Urinary bladder (tissue), 4 donors: ENCODE results near the gene HSFX4. TPM values are rescaled to one million over a fixed set of nuclear protein-coding genes. Genes with fewer than 3 reads are reported as not detected.
"Not testable (repeated sequence)": the region's sequence is repeated elsewhere in the genome, so short reads cannot be mapped to it uniquely, and the experiment has no call there.

Source experiments
- DNase-seq: peaks from one replicate; pipeline ENCODE4 v3.0.0-alpha.2; 2015; ENCODE audit errors: extremely low spot score
- H3K27ac ChIP-seq: one replicate; pipeline ENCODE4 v1.5.1; 2013; ENCODE audit warnings: low read depth, mild to moderate bottlenecking, moderate library complexity
- H3K36me3 ChIP-seq: one replicate; pipeline ENCODE4 v1.6.1; 2013; ENCODE audit warnings: mild to moderate bottlenecking, moderate library complexity; ENCODE audit not compliant: insufficient read depth
- H3K4me1 ChIP-seq: one replicate; pipeline ENCODE4 v1.6.1; 2013; ENCODE audit warnings: mild to moderate bottlenecking, moderate library complexity; ENCODE audit not compliant: insufficient read depth
- H3K4me3 ChIP-seq: one replicate; pipeline ENCODE4 v1.5.1; 2013; ENCODE audit warnings: low read depth, low read length
- WGBS: extraction: QIAGEN DNeasy Blood & Tissue Kit; methylation state at CpG from one replicate; pipeline ENCODE4 v1.1.7; 2013; 5-methylcytosine and 5-hydroxymethylcytosine counted together
- polyA plus RNA-seq: library from polyadenylated mRNA; stranded (reverse); fragments of 200-250 nt; gene quantifications from one replicate; pipeline ENCODE4 v1.2.3, GENCODE V29; 2013
- total RNA-seq: library from RNA; depleted of rRNA; stranded (reverse); fragments of >200 nt; gene quantifications from one replicate; pipeline ENCODE4 v1.2.3, GENCODE V29; 2014
- donor health status: healthy with polysubstance abuse.
- donor health status: healthy.

Gene HSFX4
- total RNA-seq (not detected), polyA plus RNA-seq (not detected)

GRCh38 chrX:149929400-149929799 is at the start of gene HSFX4:
TSS of gene HSFX4 (plus strand) at chrX:149929573. CDS start at chrX:149929645, 72 bp downstream.
- DNase-seq, H3K4me3 ChIP-seq, H3K36me3 ChIP-seq, H3K27ac ChIP-seq, H3K4me1 ChIP-seq: not testable (repeated sequence)
- WGBS = 100% methylated on average over 1 of the region's 7 CpGs

- Histone ChIP-seq H3K27ac (no peak within 1 kb of the TSS), H3K4me1 (no peaks in the 10 kb centered on the region), H3K36me3 (no peaks in the 10 kb centered on the region), H3K4me3 (no peak within 1 kb of the TSS)
- DNase-seq = no peak
- 93% methylated on average over 33 of the region's 33 CpGs for WGBS
Measured at GRCh38 chrX:149881081-149881711, 48.2 kb upstream of the HSFX4 start, which contains the start of gene MAGEA8. TSS of gene MAGEA8 (plus strand) at chrX:149881183. CDS start at chrX:149884273, 3,090 bp downstream.

GRCh38 chrX:149890828-149891227 is 38.5 kb upstream of the HSFX4 start:
- H3K36me3 ChIP-seq, H3K4me1 ChIP-seq, H3K4me3 ChIP-seq, H3K27ac ChIP-seq, DNase-seq: not testable (repeated sequence)
- WGBS = 84% methylated on average over 2 of the region's 2 CpGs

DNA sequence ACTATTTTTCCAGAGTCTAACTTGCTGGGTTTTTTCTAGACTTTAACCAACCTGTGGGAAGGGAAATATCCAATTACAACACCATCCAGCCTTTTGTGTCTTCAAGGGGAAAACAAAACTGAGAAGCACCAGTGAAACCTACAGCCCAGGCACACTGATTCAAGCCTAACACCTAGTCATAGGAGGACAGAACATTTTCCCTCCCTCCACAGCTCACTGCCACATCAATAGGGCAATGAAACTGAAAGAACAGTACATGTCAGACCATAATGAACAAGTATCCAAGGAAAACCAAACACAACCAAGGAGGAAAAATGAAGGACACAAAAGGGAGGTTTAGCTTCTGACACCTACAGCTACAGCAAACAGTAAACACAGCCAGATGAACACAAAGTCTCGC is 30.8 kb upstream of the HSFX4 start:
- 71% methylated on average over 1 of the region's 1 CpG for WGBS
- Histone ChIP-seq H3K4me3 (no peak overlapping the region), H3K4me1 (no peaks in the 10 kb centered on the region), H3K36me3 (no peaks in the 10 kb centered on the region), H3K27ac (no peak overlapping the region)
- no peak for DNase-seq

DNA sequence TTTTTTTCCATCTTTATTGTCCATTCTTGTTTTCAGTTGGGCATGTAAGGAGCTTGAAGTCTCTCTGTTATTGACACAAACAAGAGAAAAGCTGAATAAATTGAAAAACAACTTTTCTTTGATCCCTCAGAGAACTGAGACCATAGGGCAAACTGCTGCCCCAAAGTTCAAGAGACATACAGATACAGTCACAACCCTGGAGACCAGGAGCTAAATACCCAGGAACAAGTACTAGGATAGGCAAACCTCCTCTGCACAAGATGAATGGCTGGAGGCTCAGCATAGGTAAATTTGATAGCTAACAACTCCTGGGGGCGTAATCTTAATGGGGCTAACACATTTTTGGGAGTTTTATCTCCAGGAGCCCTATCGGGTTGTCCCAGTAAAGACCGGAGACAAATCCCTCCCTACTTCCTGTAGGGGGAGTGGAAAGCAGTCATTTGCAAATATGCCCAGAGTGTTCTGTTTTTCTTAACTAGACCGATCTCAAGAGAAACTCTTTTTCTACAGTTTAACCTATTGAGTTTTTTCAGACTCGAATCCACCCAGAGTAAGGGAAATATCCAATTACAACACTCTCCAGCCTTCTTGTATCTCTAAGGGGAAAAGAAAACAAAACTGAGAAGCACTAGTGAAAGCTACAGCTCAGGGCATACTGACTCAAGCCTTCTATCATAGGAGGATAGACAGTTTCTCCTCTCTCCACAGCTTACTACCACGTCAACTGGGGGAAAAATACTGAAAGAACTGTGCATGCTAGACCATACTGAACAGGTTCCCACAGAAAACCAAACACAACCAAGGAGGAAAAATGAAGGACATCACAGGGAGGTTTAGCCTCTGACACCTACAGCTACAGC is 25.3 kb upstream of the HSFX4 start:
- 18% methylated on average over 6 of the region's 6 CpGs for WGBS
- Histone ChIP-seq H3K36me3 (no peaks in the 10 kb centered on the region), H3K4me1 (no peaks in the 10 kb centered on the region), H3K27ac (no peak overlapping the region), H3K4me3 (no peak overlapping the region)
- DNase-seq = no peak

- Histone ChIP-seq H3K4me3 (no peak overlapping the region), H3K4me1 (no peaks in the 10 kb centered on the region), H3K27ac (no peak overlapping the region), H3K36me3 (no peaks in the 10 kb centered on the region)
- 93% methylated on average over 3 of the region's 3 CpGs for WGBS
- DNase-seq = no peak
Measured at GRCh38 chrX:149908308-149908707, 21.1 kb upstream of the HSFX4 start.

DNA sequence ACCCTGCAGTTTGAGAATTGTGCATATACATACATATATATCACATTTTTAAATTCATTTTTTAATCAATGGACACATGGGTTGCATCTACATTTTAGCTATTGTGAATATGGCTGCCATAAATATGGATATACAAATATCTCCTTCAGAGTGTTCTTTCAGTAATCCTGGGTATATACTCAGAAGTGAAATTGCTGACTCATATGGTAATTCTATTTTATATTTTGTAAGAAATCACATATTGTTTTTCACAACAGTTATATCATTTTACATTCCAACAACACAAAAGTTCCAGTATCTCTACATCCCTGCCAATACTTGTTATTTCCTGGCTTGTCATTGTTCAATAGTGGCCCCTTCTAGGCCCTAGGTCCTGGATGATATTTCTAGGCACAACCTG is 20.6 kb upstream of the HSFX4 start:
- H3K4me1 ChIP-seq = no peaks in the 10 kb centered on the region
- H3K36me3 ChIP-seq = no peaks in the 10 kb centered on the region
- no peak for DNase-seq
- H3K27ac ChIP-seq = no peak overlapping the region
- H3K4me3 ChIP-seq = no peak overlapping the region

- Histone ChIP-seq H3K4me1 (no peaks in the 10 kb centered on the region), H3K4me3 (no peak overlapping the region), H3K36me3 (no peaks in the 10 kb centered on the region), H3K27ac (no peak overlapping the region)
- no peak for DNase-seq
- 93% methylated on average over 4 of the region's 4 CpGs for WGBS
Measured at GRCh38 chrX:149909324-149910177, 19.8 kb upstream of the HSFX4 start.

- no peaks in the 10 kb centered on the region for H3K4me1 ChIP-seq
- DNase-seq = no peak
- H3K27ac ChIP-seq = no peak overlapping the region
- WGBS = 95% methylated on average over 9 of the region's 9 CpGs
- H3K36me3 ChIP-seq = no peaks in the 10 kb centered on the region
- H3K4me3 ChIP-seq = no peak overlapping the region
Measured at GRCh38 chrX:149910178-149910695, 19.1 kb upstream of the HSFX4 start.

GRCh38 chrX:149916745-149917392 is 12.5 kb upstream of the HSFX4 start:
- H3K36me3 ChIP-seq = no peaks in the 10 kb centered on the region
- no peaks in the 10 kb centered on the region for H3K4me1 ChIP-seq
- 74% methylated on average over 3 of the region's 3 CpGs for WGBS
- H3K27ac ChIP-seq = no peak overlapping the region
- no peak for DNase-seq
- no peak overlapping the region for H3K4me3 ChIP-seq

GRCh38 chrX:149923836-149924235 is 5.5 kb upstream of the HSFX4 start:
- H3K4me1 ChIP-seq, H3K27ac ChIP-seq, DNase-seq, H3K36me3 ChIP-seq, H3K4me3 ChIP-seq: not testable (repeated sequence)
- no CpG with 5 or more reads among the region's 4 CpGs for WGBS

DNA sequence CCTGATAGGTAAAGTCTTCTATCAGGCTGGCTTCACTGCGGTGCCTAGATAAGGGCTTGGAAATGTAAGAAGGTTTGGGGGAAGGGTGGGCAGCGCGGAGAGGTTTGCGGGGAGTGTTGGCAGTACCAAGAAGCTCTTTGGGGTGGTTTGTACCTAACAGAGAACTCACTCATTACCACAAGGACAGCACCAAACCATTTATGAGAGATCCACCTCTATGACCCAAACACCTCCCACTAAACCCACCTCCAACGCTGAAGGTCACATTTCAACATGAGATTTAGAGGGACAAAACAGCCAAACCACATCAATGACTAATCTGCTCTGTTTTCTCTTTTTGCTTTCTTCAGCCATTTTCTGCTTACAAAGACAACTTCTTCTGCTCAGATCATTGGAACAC is 4.9 kb upstream of the HSFX4 start:
- not testable (repeated sequence) for H3K27ac ChIP-seq, H3K4me1 ChIP-seq, H3K4me3 ChIP-seq, H3K36me3 ChIP-seq, DNase-seq
- WGBS = no CpG with 5 or more reads among the region's 5 CpGs
